DND-41 (cell line): Measurements from ENCODE around the gene GTF2A2.
A peak's percentile ranks its signal among the peaks of the same experiment; 100 is the strongest.

Experiments
- ATAC-seq: fragments of 200-7000 bp; cut with Tn5 transposase; 3 replicates; pipeline ENCODE4 v1.9.1; 2021; ENCODE audit warnings: low read depth; ENCODE audit not compliant: insufficient read depth
- DNase-seq: peaks from one replicate; pipeline ENCODE4 v3.0.0-alpha.2; 2020
- H2AFZ ChIP-seq: 2 replicates; pipeline ENCODE4 v1.6.0; 2012; ENCODE audit warnings: low read depth, low read length
- H3K27ac ChIP-seq: 2 replicates; pipeline ENCODE4 v1.5.1; 2012; ENCODE audit warnings: low read length, inconsistent platforms
- H3K27me3 ChIP-seq: fragments of 200-600 bp; sonication (generic); 2 replicates; pipeline ENCODE4 v1.6.0; 2012; ENCODE audit warnings: low read length, mild to moderate bottlenecking, inconsistent platforms; ENCODE audit not compliant: insufficient read depth, poor library complexity
- H3K36me3 ChIP-seq: 2 replicates; pipeline ENCODE4 v1.5.1; 2012; ENCODE audit warnings: low read length, inconsistent platforms; ENCODE audit not compliant: insufficient read depth
- H3K4me1 ChIP-seq: 2 replicates; pipeline ENCODE4 v1.5.1; 2012; ENCODE audit warnings: mild to moderate bottlenecking, low read length; ENCODE audit not compliant: insufficient read depth
- H3K4me2 ChIP-seq: 2 replicates; pipeline ENCODE4 v1.6.0; 2012; ENCODE audit warnings: mild to moderate bottlenecking, moderate library complexity, low read length, inconsistent platforms; ENCODE audit not compliant: insufficient read depth
- H3K4me3 ChIP-seq, 2 experiments: fragments of 200-600 bp in 1 of 2; shearing (Covaris generic) in 1 of 2; 2 replicates each; pipeline ENCODE4 v1.5.1; 2012 to 2016; ENCODE audit warnings: inconsistent platforms in 2 of 2, low read length in 2 of 2, mild to moderate bottlenecking in 2 of 2, low read depth in 1 of 2, moderate library complexity in 1 of 2
- H3K79me2 ChIP-seq: 2 replicates; pipeline ENCODE4 v1.6.0; 2012; ENCODE audit warnings: low read length, inconsistent platforms; ENCODE audit not compliant: insufficient read depth
- H3K9ac ChIP-seq: 2 replicates; pipeline ENCODE4 v1.6.0; 2012; ENCODE audit warnings: low read depth, mild to moderate bottlenecking, inconsistent platforms, low read length, moderate library complexity
- H3K9me3 ChIP-seq: 2 replicates; pipeline ENCODE4 v1.5.1; 2012; ENCODE audit warnings: low read length, moderate library complexity, mild to moderate bottlenecking, inconsistent platforms; ENCODE audit not compliant: insufficient read depth, severe bottlenecking
- H4K20me1 ChIP-seq: 2 replicates; pipeline ENCODE4 v1.6.0; 2012; ENCODE audit warnings: low read length; ENCODE audit not compliant: insufficient read depth
- EZH2 ChIP-seq: IDR thresholded peaks from 3 replicates; pipeline ENCODE4 v1.6.1; 2012; ENCODE audit warnings: borderline replicate concordance, low read depth, mild to moderate bottlenecking, moderate library complexity, low read length, inconsistent platforms; ENCODE audit not compliant: severe bottlenecking
- TF ChIP-seq, protein P1 (sequence below): IDR thresholded peaks from 2 replicates; pipeline ENCODE4 v1.5.1; 2012; ENCODE audit warnings: borderline replicate concordance, low read length, moderate library complexity, mild to moderate bottlenecking; ENCODE audit not compliant: poor library complexity, severe bottlenecking; ENCODE audit errors: extremely low read depth

The GTF2A2 gene, protein sequence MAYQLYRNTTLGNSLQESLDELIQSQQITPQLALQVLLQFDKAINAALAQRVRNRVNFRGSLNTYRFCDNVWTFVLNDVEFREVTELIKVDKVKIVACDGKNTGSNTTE

DNA sequence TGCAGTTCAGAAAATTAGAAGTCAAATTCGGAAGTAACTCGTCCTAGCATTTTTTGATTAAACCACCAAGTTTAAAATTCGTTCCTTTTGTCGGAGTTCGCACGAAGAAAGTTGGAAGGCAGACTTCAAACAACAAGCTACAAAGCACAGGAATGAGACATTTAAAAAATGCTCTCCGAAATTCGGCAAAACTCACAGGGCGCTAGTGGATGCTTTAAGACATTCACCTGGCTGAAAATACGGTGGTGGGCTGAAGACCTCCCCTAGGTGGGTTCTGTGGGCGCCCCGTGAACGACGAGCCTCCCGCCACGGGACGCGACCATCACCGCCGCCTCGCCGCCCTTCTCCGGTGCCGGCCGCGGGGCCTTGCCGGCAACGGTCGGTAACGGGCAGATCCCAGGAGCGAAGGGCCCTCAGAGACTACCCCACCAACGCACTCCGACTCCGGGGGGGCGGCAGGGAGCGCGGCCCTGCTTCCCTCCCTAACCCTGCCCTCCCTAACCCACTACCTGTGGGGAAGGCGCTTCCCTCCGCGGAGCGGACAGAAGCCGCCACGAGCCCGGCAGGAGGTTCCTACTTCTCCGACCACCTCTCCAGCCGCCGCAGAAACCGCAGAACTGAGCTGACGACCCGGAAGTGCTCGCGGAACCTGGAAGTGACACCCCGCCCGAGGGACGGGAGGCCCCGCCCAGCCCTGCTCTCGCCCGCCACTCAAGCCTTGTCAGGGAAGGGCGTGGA is at the start of gene GTF2A2:
Gene GTF2A2 (minus strand): TSS at position 619 of the 738 bp plus-strand sequence. CDS start 5,238 bp downstream, outside the sequence.
- Histone ChIP-seq H3K4me2 (peak within 1 kb of the TSS; percentile 66), H3K79me2 (peaks cover 51% of the 10 kb centered on the region), H2AFZ (peak within 1 kb of the TSS; percentile 88), H3K27me3 (no peaks in the 10 kb centered on the region), H3K27ac (peak within 1 kb of the TSS; percentile 70), H3K9ac (peak within 1 kb of the TSS; percentile 81), H3K9me3 (no peaks in the 10 kb centered on the region), H3K36me3 (peaks cover 38% of the 10 kb centered on the region), H3K4me3 (peak within 1 kb of the TSS; percentile 74 to 91), H3K4me1 (peaks cover 29% of the 10 kb centered on the region), H4K20me1 (peaks cover 9% of the 10 kb centered on the region; the same call in 1 of the 2 replicates)
- ATAC-seq (peak; percentile 99), DNase-seq (peak; percentile 93)
- TF ChIP-seq, protein P1, sequence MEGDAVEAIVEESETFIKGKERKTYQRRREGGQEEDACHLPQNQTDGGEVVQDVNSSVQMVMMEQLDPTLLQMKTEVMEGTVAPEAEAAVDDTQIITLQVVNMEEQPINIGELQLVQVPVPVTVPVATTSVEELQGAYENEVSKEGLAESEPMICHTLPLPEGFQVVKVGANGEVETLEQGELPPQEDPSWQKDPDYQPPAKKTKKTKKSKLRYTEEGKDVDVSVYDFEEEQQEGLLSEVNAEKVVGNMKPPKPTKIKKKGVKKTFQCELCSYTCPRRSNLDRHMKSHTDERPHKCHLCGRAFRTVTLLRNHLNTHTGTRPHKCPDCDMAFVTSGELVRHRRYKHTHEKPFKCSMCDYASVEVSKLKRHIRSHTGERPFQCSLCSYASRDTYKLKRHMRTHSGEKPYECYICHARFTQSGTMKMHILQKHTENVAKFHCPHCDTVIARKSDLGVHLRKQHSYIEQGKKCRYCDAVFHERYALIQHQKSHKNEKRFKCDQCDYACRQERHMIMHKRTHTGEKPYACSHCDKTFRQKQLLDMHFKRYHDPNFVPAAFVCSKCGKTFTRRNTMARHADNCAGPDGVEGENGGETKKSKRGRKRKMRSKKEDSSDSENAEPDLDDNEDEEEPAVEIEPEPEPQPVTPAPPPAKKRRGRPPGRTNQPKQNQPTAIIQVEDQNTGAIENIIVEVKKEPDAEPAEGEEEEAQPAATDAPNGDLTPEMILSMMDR: no peak
- no peak for TF ChIP-seq EZH2

DNA sequence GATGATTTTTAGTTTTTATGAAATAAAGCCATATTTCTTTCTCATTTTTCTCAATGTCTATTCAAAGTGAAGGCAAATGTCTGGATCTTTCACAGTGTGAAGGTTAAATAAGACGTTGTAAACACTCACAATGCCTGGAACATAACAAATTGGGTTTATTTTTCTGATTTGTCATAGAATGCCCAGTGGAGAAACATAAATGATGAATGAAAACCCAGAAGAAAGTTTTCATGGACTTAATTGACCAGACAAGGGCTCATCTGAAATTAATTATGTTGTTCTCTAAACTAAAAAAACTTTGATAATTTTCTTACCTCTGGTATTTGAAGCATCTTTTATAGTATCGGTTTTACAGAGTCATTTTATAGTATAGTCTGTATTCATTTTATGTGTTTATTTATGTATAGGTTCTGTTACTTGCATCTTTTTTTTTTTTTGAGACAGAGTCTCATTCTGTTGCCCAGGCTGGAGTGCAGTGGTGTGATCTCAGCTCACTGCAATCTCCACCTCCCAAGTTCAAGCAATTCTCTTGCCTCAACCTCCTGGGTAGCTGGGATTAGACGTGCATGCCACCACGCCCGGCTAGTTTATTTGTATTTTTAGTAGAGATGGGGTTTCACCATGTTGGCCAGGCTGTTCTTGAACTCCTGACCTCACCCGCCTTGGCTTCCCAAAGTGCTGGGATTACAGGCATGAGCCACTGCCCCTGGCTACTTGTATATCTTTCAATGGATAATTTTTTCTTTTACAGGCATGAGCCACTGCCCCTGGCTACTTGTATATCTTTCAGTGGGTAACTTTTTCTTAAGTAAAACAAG is 46.9 kb upstream of the GTF2A2 start:
- Histone ChIP-seq H3K9ac (no peak overlapping the region), H3K27ac (no peak overlapping the region)

DNA sequence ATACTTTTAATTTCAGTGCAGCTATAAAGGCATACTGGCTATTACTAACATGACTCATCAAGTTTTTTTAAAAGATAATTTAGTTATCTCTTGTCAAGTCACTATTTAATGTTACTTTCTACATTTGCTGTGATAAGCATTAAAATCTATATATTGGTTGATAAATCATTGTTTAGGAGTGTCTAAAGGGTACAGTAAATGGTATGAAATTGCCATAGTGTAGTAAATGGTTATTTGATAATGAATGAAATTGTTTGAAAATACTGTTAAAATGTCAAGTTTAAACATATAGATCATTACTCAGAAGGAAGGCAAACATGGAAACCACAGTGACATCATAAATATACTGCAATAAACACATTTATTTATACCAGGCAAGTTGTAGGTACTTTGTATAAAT is 45.0 kb upstream of the GTF2A2 start:
- TF ChIP-seq, protein P1: no peak
- no peak for TF ChIP-seq EZH2
- H3K9me3 ChIP-seq: no peaks in the 10 kb centered on the region
- no peaks in the 10 kb centered on the region for H4K20me1 ChIP-seq
- H3K36me3 ChIP-seq: no peaks in the 10 kb centered on the region
- no peaks in the 10 kb centered on the region for H3K79me2 ChIP-seq
- DNase-seq (no peak), ATAC-seq (no peak)
- no peak overlapping the region for H3K4me2 ChIP-seq
- H3K4me3 ChIP-seq: no peak overlapping the region
- no peaks in the 10 kb centered on the region for H3K4me1 ChIP-seq
- peaks cover 12% of the 10 kb centered on the region for H3K27me3 ChIP-seq
- no peak overlapping the region for H3K27ac ChIP-seq
- no peak overlapping the region for H2AFZ ChIP-seq
- no peak overlapping the region for H3K9ac ChIP-seq

More for the DNA sequence above, 46.9 kb upstream of the GTF2A2 start:
- Histone ChIP-seq H3K27me3 (peaks cover 12% of the 10 kb centered on the region), H3K4me2 (no peak overlapping the region), H3K36me3 (no peaks in the 10 kb centered on the region), H3K9me3 (no peaks in the 10 kb centered on the region), H3K79me2 (no peaks in the 10 kb centered on the region), H4K20me1 (no peaks in the 10 kb centered on the region), H2AFZ (no peak overlapping the region), H3K4me1 (no peaks in the 10 kb centered on the region), H3K4me3 (no peak overlapping the region)
- no peak for DNase-seq
- no peak for ATAC-seq
- TF ChIP-seq EZH2: no peak
- TF ChIP-seq, protein P1: no peak
